Measurements from ENCODE around the gene IFNL3. TPM values are rescaled to one million over a fixed set of nuclear protein-coding genes. Genes with fewer than 3 reads are reported as not detected.
"Not testable (repeated sequence)": the region's sequence is repeated elsewhere in the genome, so short reads cannot be mapped to it uniquely, and the experiment has no call there.

Gene IFNL3
- not detected in 2 replicates for total RNA-seq (2022)
- percentile 24 among the genes with signal in this experiment for Bru-seq, nascent RNA
- BruChase-seq, experiment 1, labeled RNA remaining after a 6-hour chase, result not detected
- BruChase-seq, experiment 2, labeled RNA remaining after a 2-hour chase, result not detected
- long read RNA-seq, partial matches to known transcripts, result 0 of 1 reads
- long read RNA-seq, other reads (novel, unspliced or antisense), result 0 of 1 reads

DNA sequence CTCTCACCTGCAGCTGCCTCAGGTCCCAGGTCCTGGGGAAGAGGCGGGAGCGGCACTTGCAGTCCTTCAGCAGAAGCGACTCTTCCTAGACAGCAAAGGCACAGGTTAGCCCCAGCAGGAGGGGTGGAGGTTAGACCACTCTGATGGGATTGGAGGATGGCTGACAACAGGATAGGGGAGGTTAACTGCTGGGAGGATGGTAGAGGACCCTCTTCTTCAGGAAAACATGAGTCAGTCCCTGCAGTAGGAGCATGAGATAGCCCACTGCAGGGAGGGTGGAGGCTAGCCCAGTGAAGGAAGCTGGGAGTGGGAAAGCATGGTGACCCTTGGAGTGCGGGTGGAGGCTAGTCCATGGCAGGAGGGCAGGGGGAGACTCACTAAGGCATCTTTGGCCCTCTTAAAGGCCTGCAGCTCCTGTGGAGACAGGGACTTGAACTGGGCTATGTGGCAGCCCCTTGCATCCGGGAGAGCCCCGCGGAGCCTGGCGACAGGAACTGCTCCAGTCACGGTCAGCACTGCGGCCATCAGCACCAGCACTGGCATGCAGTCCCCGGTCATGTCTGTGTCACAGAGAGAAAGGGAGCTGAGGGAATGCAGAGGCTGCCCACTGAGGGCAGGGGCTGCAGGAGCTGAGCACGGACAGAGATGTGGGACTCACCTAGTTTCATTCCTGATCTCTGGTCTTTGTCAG lies at the start of gene IFNL3:
Gene IFNL3 (minus strand): TSS at position 597 of the 691 bp plus-strand sequence. CDS start 39 bp downstream, at position 558.
- BruUV-seq (replicated peaks); H3K27ac Mint-ChIP-seq (ENCODE audit: unreplicated experiment); CTCF ChIA-PET; intact Hi-C loops (cut with micrococcal nuclease; ENCODE audit: unreplicated experiment); H3K4me1 Mint-ChIP-seq (ENCODE audit: low read depth, unreplicated experiment); H3K36me3 Mint-ChIP-seq (ENCODE audit: insufficient read depth, unreplicated experiment); H3K9me3 Mint-ChIP-seq (ENCODE audit: low read depth, unreplicated experiment); H3K4me3 Mint-ChIP-seq (ENCODE audit: low read depth, unreplicated experiment); DNase-seq: not testable (repeated sequence)
- H3K27me3 Mint-ChIP-seq (ENCODE audit: unreplicated experiment), result peaks cover 69% of the 10 kb centered on the region

GRCh38 chr19:39293394-39293793 lies 48.6 kb upstream of the IFNL3 start:
- no TSS peak for BruUV-seq (replicated peaks)
- Mint-ChIP-seq H3K4me1 (ENCODE audit: low read depth, unreplicated experiment) (no peaks in the 10 kb centered on the region), H3K27ac (ENCODE audit: unreplicated experiment) (no peak overlapping the region), H3K9me3 (ENCODE audit: low read depth, unreplicated experiment) (no peaks in the 10 kb centered on the region), H3K27me3 (ENCODE audit: unreplicated experiment) (peaks cover 83% of the 10 kb centered on the region), H3K4me3 (ENCODE audit: low read depth, unreplicated experiment) (no peak overlapping the region), H3K36me3 (ENCODE audit: insufficient read depth, unreplicated experiment) (no peaks in the 10 kb centered on the region)
- DNase-seq, result no peak
- CTCF ChIA-PET, result interaction anchor here (0.5 to 1.7 kb wide), 2 partner anchors 10 to 130 kb away, joined by 3 read pairs; no protein-coding TSS in a partner anchor
- TF ChIP-seq, protein P1, sequence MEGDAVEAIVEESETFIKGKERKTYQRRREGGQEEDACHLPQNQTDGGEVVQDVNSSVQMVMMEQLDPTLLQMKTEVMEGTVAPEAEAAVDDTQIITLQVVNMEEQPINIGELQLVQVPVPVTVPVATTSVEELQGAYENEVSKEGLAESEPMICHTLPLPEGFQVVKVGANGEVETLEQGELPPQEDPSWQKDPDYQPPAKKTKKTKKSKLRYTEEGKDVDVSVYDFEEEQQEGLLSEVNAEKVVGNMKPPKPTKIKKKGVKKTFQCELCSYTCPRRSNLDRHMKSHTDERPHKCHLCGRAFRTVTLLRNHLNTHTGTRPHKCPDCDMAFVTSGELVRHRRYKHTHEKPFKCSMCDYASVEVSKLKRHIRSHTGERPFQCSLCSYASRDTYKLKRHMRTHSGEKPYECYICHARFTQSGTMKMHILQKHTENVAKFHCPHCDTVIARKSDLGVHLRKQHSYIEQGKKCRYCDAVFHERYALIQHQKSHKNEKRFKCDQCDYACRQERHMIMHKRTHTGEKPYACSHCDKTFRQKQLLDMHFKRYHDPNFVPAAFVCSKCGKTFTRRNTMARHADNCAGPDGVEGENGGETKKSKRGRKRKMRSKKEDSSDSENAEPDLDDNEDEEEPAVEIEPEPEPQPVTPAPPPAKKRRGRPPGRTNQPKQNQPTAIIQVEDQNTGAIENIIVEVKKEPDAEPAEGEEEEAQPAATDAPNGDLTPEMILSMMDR (IDR thresholded peaks at IDR 0.05; ENCODE audit: unreplicated experiment), result no peak
- intact Hi-C loops (cut with micrococcal nuclease; ENCODE audit: unreplicated experiment), result no loop called here

DNA sequence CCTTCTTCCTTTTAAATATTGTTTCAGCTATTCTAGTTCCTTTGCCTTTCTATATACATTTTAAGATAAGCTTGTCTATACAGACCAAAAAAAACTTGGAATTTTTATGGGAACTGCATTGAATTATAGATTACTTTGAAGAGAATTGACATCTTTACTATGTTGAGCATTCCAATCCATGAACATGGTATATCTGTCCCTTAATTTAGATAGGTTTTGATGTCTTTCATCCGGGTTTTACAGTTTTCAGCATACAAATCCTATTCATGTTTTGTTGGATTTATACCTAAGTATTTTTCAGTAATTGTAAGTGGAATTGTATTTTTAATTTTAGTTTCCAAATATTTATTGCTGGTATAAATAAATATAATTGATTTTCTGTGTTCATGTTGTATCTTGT lies 39.2 kb upstream of the IFNL3 start:
- H3K27me3 Mint-ChIP-seq (ENCODE audit: unreplicated experiment), result peaks cover 68% of the 10 kb centered on the region
- DNase-seq, result no peak
- TF ChIP-seq, protein P1 (IDR thresholded peaks at IDR 0.05; ENCODE audit: unreplicated experiment), result no peak
- CTCF ChIA-PET, result no interaction called here
- no peaks in the 10 kb centered on the region for H3K36me3 Mint-ChIP-seq (ENCODE audit: insufficient read depth, unreplicated experiment)
- intact Hi-C loops (cut with micrococcal nuclease; ENCODE audit: unreplicated experiment), result no loop called here
- H3K4me3 Mint-ChIP-seq (ENCODE audit: low read depth, unreplicated experiment), result no peak overlapping the region
- H3K9me3 Mint-ChIP-seq (ENCODE audit: low read depth, unreplicated experiment), result peaks cover 6% of the 10 kb centered on the region
- no peaks in the 10 kb centered on the region for H3K4me1 Mint-ChIP-seq (ENCODE audit: low read depth, unreplicated experiment)
- no TSS peak for BruUV-seq (replicated peaks)
- H3K27ac Mint-ChIP-seq (ENCODE audit: unreplicated experiment), result no peak overlapping the region

- H3K4me3 Mint-ChIP-seq (ENCODE audit: low read depth, unreplicated experiment), result no peak overlapping the region
Observed at GRCh38 chr19:39282021-39282420, 37.2 kb upstream of the IFNL3 start.

More at GRCh38 chr19:39282021-39282420, 37.2 kb upstream of the IFNL3 start:
- Mint-ChIP-seq H3K9me3 (ENCODE audit: low read depth, unreplicated experiment) (peaks cover 6% of the 10 kb centered on the region), H3K36me3 (ENCODE audit: insufficient read depth, unreplicated experiment) (no peaks in the 10 kb centered on the region), H3K27me3 (ENCODE audit: unreplicated experiment) (peaks cover 56% of the 10 kb centered on the region), H3K4me1 (ENCODE audit: low read depth, unreplicated experiment) (no peaks in the 10 kb centered on the region), H3K27ac (ENCODE audit: unreplicated experiment) (no peak overlapping the region)
- DNase-seq, result no peak
- CTCF ChIA-PET, result interaction anchor here (0.7 kb wide), 1 partner anchor 9 kb away, joined by 3 read pairs; no protein-coding TSS in a partner anchor
- no TSS peak for BruUV-seq (replicated peaks)
- TF ChIP-seq, protein P1 (IDR thresholded peaks at IDR 0.05; ENCODE audit: unreplicated experiment), result no peak
- intact Hi-C loops (cut with micrococcal nuclease; ENCODE audit: unreplicated experiment), result no loop called here
